Femur (tissue), 1 donor: ENCODE data around the gene CERS1.

ENCODE experiments used
- DNase-seq: peaks from one replicate; pipeline ENCODE4 v3.0.0-alpha.2; 2017

Gene CERS1

GRCh38 chr19:18895824-18896341, at the start of gene CERS1:
TSS of gene CERS1 (minus strand) at chr19:18896158. CDS start at chr19:18896072, 86 bp downstream.
- no peak for DNase-seq

- DNase-seq, result no peak
Observed at GRCh38 chr19:18945297-18945696, 49.3 kb upstream of the CERS1 start.

- DNase-seq, result no peak
Observed at GRCh38 chr19:18943465-18943864, 47.5 kb upstream of the CERS1 start.

- DNase-seq, result no peak
Observed at GRCh38 chr19:18942692-18943091, 46.7 kb upstream of the CERS1 start.

GRCh38 chr19:18941628-18942354, 45.8 kb upstream of the CERS1 start:
- no peak for DNase-seq

GRCh38 chr19:18940769-18941627, 45.0 kb upstream of the CERS1 start, which contains the start of gene HOMER3:
TSS of gene HOMER3 (minus strand) at chr19:18941217. CDS start at chr19:18938982, 2,235 bp downstream.
- peak; percentile 87 for DNase-seq

- DNase-seq, result peak; percentile 81
Observed at GRCh38 chr19:18939922-18940768, 44.2 kb upstream of the CERS1 start.

- DNase-seq, result no peak
Observed at GRCh38 chr19:18939163-18939562, 43.2 kb upstream of the CERS1 start.

GRCh38 chr19:18933297-18933696, 37.3 kb upstream of the CERS1 start:
- DNase-seq, result no peak

GRCh38 chr19:18932216-18932841, 36.4 kb upstream of the CERS1 start:
- peak; percentile 83 for DNase-seq

GRCh38 chr19:18931316-18932162, 35.6 kb upstream of the CERS1 start:
- DNase-seq, result peak; percentile 30

- DNase-seq, result peak; percentile 18
Observed at GRCh38 chr19:18929311-18929710, 33.4 kb upstream of the CERS1 start.

GRCh38 chr19:18928018-18928805, 32.3 kb upstream of the CERS1 start:
- DNase-seq, result no peak

GRCh38 chr19:18924684-18925213, 28.8 kb upstream of the CERS1 start:
- DNase-seq, result peak; percentile 16

GRCh38 chr19:18922228-18922985, 26.4 kb upstream of the CERS1 start:
- DNase-seq, result peak; percentile 22

GRCh38 chr19:18921593-18921992, 25.6 kb upstream of the CERS1 start:
- DNase-seq, result peak; percentile 14

GRCh38 chr19:18920400-18920799, 24.4 kb upstream of the CERS1 start:
- DNase-seq, result peak; percentile 19

GRCh38 chr19:18919900-18920214, 23.9 kb upstream of the CERS1 start:
- no peak for DNase-seq
